GM12874 (cell line): Measurements from ENCODE around the gene RGS3.

Experiments used
- CTCF ChIP-seq: IDR thresholded peaks from 2 replicates; pipeline ENCODE4 v1.5.1; 2011; ENCODE audit warnings: low read depth, mild to moderate bottlenecking, control low read depth, low read length, moderate library complexity; ENCODE audit not compliant: insufficient read depth

The RGS3 gene

GRCh38 chr9:113625486-113625885 is 162.0 kb downstream of the RGS3 start:
- no peak for TF ChIP-seq CTCF

- no peak for TF ChIP-seq CTCF
Measured at GRCh38 chr9:113626735-113627495, 163.4 kb downstream of the RGS3 start.

GRCh38 chr9:113628621-113629020 is 165.1 kb downstream of the RGS3 start:
- no peak for TF ChIP-seq CTCF

- TF ChIP-seq CTCF, result no peak
Measured at GRCh38 chr9:113630386-113631136, 167.0 kb downstream of the RGS3 start.

GRCh38 chr9:113631137-113631765 is 167.7 kb downstream of the RGS3 start:
- TF ChIP-seq CTCF, result no peak

GRCh38 chr9:113631871-113632665 is 168.5 kb downstream of the RGS3 start:
- TF ChIP-seq CTCF, result no peak
